ENCODE results near the gene VRK1.

DNA sequence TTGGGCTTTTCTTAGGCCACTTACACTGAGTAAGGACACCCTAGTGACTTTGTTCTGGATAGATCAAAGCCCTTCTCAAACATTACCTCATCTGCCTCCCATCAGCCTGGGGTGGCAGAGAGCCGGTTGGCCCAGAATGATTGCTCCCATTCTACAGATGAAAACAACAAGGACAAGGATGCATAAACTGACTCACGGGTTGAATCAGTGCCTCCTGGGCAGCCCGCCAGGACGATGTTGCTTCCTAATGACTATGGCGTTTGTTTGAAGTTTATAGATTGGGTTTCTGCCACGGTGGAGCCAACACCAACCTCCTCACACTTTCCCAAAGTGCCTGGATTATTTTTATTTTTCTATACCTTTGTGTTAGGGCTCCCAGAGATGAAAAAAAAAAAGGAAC is 3.6 kb upstream of the VRK1 start:
- TF ChIP-seq, protein P1, sequence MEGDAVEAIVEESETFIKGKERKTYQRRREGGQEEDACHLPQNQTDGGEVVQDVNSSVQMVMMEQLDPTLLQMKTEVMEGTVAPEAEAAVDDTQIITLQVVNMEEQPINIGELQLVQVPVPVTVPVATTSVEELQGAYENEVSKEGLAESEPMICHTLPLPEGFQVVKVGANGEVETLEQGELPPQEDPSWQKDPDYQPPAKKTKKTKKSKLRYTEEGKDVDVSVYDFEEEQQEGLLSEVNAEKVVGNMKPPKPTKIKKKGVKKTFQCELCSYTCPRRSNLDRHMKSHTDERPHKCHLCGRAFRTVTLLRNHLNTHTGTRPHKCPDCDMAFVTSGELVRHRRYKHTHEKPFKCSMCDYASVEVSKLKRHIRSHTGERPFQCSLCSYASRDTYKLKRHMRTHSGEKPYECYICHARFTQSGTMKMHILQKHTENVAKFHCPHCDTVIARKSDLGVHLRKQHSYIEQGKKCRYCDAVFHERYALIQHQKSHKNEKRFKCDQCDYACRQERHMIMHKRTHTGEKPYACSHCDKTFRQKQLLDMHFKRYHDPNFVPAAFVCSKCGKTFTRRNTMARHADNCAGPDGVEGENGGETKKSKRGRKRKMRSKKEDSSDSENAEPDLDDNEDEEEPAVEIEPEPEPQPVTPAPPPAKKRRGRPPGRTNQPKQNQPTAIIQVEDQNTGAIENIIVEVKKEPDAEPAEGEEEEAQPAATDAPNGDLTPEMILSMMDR (IDR thresholded peaks at IDR 0.05): no peak
- TF ChIP-seq SP1 (CRISPR knock-in tag; conservative IDR thresholded peaks at IDR 0.05): no peak
- no peak for TF ChIP-seq ATF1 (CRISPR knock-in tag; IDR thresholded peaks at IDR 0.05)
- TF ChIP-seq, protein P2, sequence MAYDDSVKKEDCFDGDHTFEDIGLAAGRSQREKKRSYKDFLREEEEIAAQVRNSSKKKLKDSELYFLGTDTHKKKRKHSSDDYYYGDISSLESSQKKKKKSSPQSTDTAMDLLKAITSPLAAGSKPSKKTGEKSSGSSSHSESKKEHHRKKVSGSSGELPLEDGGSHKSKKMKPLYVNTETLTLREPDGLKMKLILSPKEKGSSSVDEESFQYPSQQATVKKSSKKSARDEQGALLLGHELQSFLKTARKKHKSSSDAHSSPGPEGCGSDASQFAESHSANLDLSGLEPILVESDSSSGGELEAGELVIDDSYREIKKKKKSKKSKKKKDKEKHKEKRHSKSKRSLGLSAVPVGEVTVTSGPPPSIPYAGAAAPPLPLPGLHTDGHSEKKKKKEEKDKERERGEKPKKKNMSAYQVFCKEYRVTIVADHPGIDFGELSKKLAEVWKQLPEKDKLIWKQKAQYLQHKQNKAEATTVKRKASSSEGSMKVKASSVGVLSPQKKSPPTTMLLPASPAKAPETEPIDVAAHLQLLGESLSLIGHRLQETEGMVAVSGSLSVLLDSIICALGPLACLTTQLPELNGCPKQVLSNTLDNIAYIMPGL (CRISPR knock-in tag; IDR thresholded peaks at IDR 0.05): no peak
- TF ChIP-seq, protein P3, sequence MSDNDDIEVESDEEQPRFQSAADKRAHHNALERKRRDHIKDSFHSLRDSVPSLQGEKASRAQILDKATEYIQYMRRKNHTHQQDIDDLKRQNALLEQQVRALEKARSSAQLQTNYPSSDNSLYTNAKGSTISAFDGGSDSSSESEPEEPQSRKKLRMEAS (CRISPR knock-in tag; IDR thresholded peaks at IDR 0.05): no peak
- no peak for TF ChIP-seq MXD4 (CRISPR knock-in tag; IDR thresholded peaks at IDR 0.05; ENCODE audit: borderline replicate concordance)

Measured in WTC11 (cell line).